LHCN-M2 (cell line): Measurements from ENCODE around the gene MTIF2. TPM values are rescaled to one million over a fixed set of nuclear protein-coding genes. Genes with fewer than 3 reads are reported as not detected.
"Not testable (repeated sequence)": the region's sequence is repeated elsewhere in the genome, so short reads cannot be mapped to it uniquely, and the experiment has no call there.

Experiments
- DNase-seq: peaks from one replicate; pipeline ENCODE4 v3.0.0-alpha.2; 2012; ENCODE audit warnings: low read depth
- polyA plus RNA-seq: library from polyadenylated mRNA; unstranded; fragments of >200 nt; gene quantifications from one replicate; pipeline ENCODE4 v1.2.1, GENCODE V29; 2012; ENCODE audit warnings: missing spikeins
- total RNA-seq: library from RNA; depleted of rRNA; stranded (reverse); fragments of >200 nt; gene quantifications from 2 replicates; pipeline ENCODE4 v1.2.3, GENCODE V29; 2014; rRNA removed

MTIF2 gene
- total RNA-seq: 27.8 and 30.1 TPM in 2 replicates
- polyA plus RNA-seq: 14.0 TPM

- peak; percentile 92 for DNase-seq
Observed at GRCh38 chr2:55268907-55269644, at the start of gene MTIF2. Gene MTIF2, minus strand, starts transcription at chr2:55269231. Its CDS starts 5,373 bp downstream, at chr2:55263858.

GRCh38 chr2:55314985-55315384 is 46.0 kb upstream of the MTIF2 start:
- no peak for DNase-seq

- peak; percentile 70 for DNase-seq
Observed at GRCh38 chr2:55311444-55311870, 42.4 kb upstream of the MTIF2 start.

- peak; percentile 45 for DNase-seq
Observed at GRCh38 chr2:55309446-55309845, 40.4 kb upstream of the MTIF2 start.

GRCh38 chr2:55302241-55302640 is 33.2 kb upstream of the MTIF2 start:
- no peak for DNase-seq

GRCh38 chr2:55301277-55301676 is 32.2 kb upstream of the MTIF2 start:
- no peak for DNase-seq

- DNase-seq: no peak
Observed at GRCh38 chr2:55296393-55296792, 27.4 kb upstream of the MTIF2 start.

GRCh38 chr2:55283083-55283482 is 14.1 kb upstream of the MTIF2 start:
- no peak for DNase-seq

- peak; percentile 72 for DNase-seq
Observed at GRCh38 chr2:55282110-55282917, 13.3 kb upstream of the MTIF2 start.

GRCh38 chr2:55280851-55281546 is 12.0 kb upstream of the MTIF2 start:
- DNase-seq: not testable (repeated sequence)

- not testable (repeated sequence) for DNase-seq
Observed at GRCh38 chr2:55279859-55280424, 10.9 kb upstream of the MTIF2 start.

GRCh38 chr2:55279214-55279835 is 10.3 kb upstream of the MTIF2 start:
- not testable (repeated sequence) for DNase-seq

- no peak for DNase-seq
Observed at GRCh38 chr2:55277310-55277709, 8.3 kb upstream of the MTIF2 start.

GRCh38 chr2:55274346-55274745 is 5.3 kb upstream of the MTIF2 start:
- not testable (repeated sequence) for DNase-seq

- DNase-seq: peak; percentile 18
Observed at GRCh38 chr2:55269645-55269990, 587 bp upstream of the MTIF2 start.

GRCh38 chr2:55268288-55268906 is 634 bp downstream of the MTIF2 start:
- no peak for DNase-seq

- DNase-seq: not testable (repeated sequence)
Observed at GRCh38 chr2:55259586-55259985, 9.4 kb downstream of the MTIF2 start.

- DNase-seq: no peak
Observed at GRCh38 chr2:55252832-55253231, 16.2 kb downstream of the MTIF2 start.

- DNase-seq: no peak
Observed at GRCh38 chr2:55247025-55247424, 22.0 kb downstream of the MTIF2 start.

GRCh38 chr2:55245411-55245810 is 23.6 kb downstream of the MTIF2 start:
- DNase-seq: no peak

GRCh38 chr2:55242617-55243016 is 26.4 kb downstream of the MTIF2 start:
- DNase-seq: no peak
